ENCODE measurements around the gene UPK3A. TPM values are rescaled to one million over a fixed set of nuclear protein-coding genes. Genes with fewer than 3 reads are reported as not detected.

UPK3A gene
- total RNA-seq, result 0.59 to 0.87 TPM (median 0.84 TPM) in 3 replicates

- no peak for TF ChIP-seq CTCF (IDR thresholded peaks at IDR 0.05; ENCODE audit: unreplicated experiment)
- Mint-ChIP-seq H3K27ac (no peak within 1 kb of the TSS), H3K36me3 (no peaks in the 10 kb centered on the region), H3K4me1 (peaks cover 10% of the 10 kb centered on the region), H3K9me3 (no peaks in the 10 kb centered on the region), H3K4me3 (peak within 1 kb of the TSS; percentile 52), H3K27me3 (ENCODE audit: low read depth) (peaks cover 40% of the 10 kb centered on the region)
- DNase-seq (ENCODE audit: low spot score in 2 of 2, unreplicated experiment in 2 of 2), result peak; percentile 46 to 73
Measured at GRCh38 chr22:45284705-45285262, at the start of gene UPK3A. Gene UPK3A (plus strand): TSS chr22:45284949. CDS start chr22:45285014, 65 bp downstream.

GRCh38 chr22:45235101-45235777 is 49.5 kb upstream of the UPK3A start:
- H3K9me3 Mint-ChIP-seq, result no peaks in the 10 kb centered on the region
- H3K27ac Mint-ChIP-seq, result no peak overlapping the region
- H3K4me3 Mint-ChIP-seq, result no peak overlapping the region
- H3K4me1 Mint-ChIP-seq, result peaks cover 14% of the 10 kb centered on the region
- DNase-seq (ENCODE audit: low spot score in 2 of 2, unreplicated experiment in 2 of 2), result no peak
- H3K27me3 Mint-ChIP-seq (ENCODE audit: low read depth), result no peaks in the 10 kb centered on the region
- no peak for TF ChIP-seq CTCF (IDR thresholded peaks at IDR 0.05; ENCODE audit: unreplicated experiment)
- H3K36me3 Mint-ChIP-seq, result no peaks in the 10 kb centered on the region

- no peak for DNase-seq (ENCODE audit: low spot score in 2 of 2, unreplicated experiment in 2 of 2)
- no peak for TF ChIP-seq CTCF (IDR thresholded peaks at IDR 0.05; ENCODE audit: unreplicated experiment)
- H3K36me3 Mint-ChIP-seq, result no peaks in the 10 kb centered on the region
- H3K4me3 Mint-ChIP-seq, result no peak overlapping the region
- H3K4me1 Mint-ChIP-seq, result peaks cover 14% of the 10 kb centered on the region
- no peak overlapping the region for H3K27ac Mint-ChIP-seq
- H3K27me3 Mint-ChIP-seq (ENCODE audit: low read depth), result no peaks in the 10 kb centered on the region
- H3K9me3 Mint-ChIP-seq, result no peaks in the 10 kb centered on the region
Measured at GRCh38 chr22:45235851-45236342, 48.9 kb upstream of the UPK3A start.

- H3K36me3 Mint-ChIP-seq, result no peaks in the 10 kb centered on the region
- H3K4me3 Mint-ChIP-seq, result no peak overlapping the region
- no peaks in the 10 kb centered on the region for H3K9me3 Mint-ChIP-seq
- peaks cover 18% of the 10 kb centered on the region for H3K4me1 Mint-ChIP-seq
- no peak overlapping the region for H3K27ac Mint-ChIP-seq
- H3K27me3 Mint-ChIP-seq (ENCODE audit: low read depth), result no peaks in the 10 kb centered on the region
- no peak for DNase-seq (ENCODE audit: low spot score in 2 of 2, unreplicated experiment in 2 of 2)
- TF ChIP-seq CTCF (IDR thresholded peaks at IDR 0.05; ENCODE audit: unreplicated experiment), result no peak
Measured at GRCh38 chr22:45237065-45237990, 47.4 kb upstream of the UPK3A start.

- Mint-ChIP-seq H3K9me3 (no peaks in the 10 kb centered on the region), H3K36me3 (no peaks in the 10 kb centered on the region), H3K27me3 (ENCODE audit: low read depth) (no peaks in the 10 kb centered on the region), H3K4me1 (peaks cover 18% of the 10 kb centered on the region), H3K27ac (no peak overlapping the region), H3K4me3 (peak overlapping the region; percentile 33)
- DNase-seq (ENCODE audit: low spot score in 2 of 2, unreplicated experiment in 2 of 2), result no peak
- TF ChIP-seq CTCF (IDR thresholded peaks at IDR 0.05; ENCODE audit: unreplicated experiment), result no peak
Measured at GRCh38 chr22:45238076-45238956, 46.4 kb upstream of the UPK3A start.

Data from mesothelial cell of epicardium (in vitro differentiated cells).